H1 (cell line): ENCODE measurements around the gene TBC1D23. TPM values are rescaled to one million over a fixed set of nuclear protein-coding genes. Genes with fewer than 3 reads are reported as not detected.

ENCODE experiments used
- CTCF ChIA-PET: fragments of 300-600 bp; sonication (Branson Sonifier 250); formaldehyde crosslinking; loops from one replicate; lab custom pipeline; 2021; ENCODE audit not compliant: partially characterized antibody; lab: Charles Lee
- POLR2A ChIA-PET: fragments of 300-600 bp; sonication (Branson Sonifier 250); formaldehyde crosslinking; loops from one replicate; lab custom pipeline; 2021; ENCODE audit warnings: inconsistent platforms; ENCODE audit not compliant: partially characterized antibody; lab: Charles Lee
- DNase-seq, 2 experiments: peaks; one replicate each; pipeline versions ENCODE4 v3.0.0 to v3.0.0-alpha.2; 2010 to 2022; ENCODE audit warnings: low spot score in 2 of 2, low read depth in 1 of 2, mixed read lengths in 1 of 2
- FAIRE-seq: peaks from 2 replicates; lab custom pipeline; 2011; peaks lifted over from hg19 to GRCh38; lab: Jason Lieb, UNC
- H2AFZ ChIP-seq: 2 replicates; pipeline ENCODE4 v1.8.1; 2012; ENCODE audit warnings: low read length, inconsistent platforms
- H2AK5ac ChIP-seq: 2 replicates; pipeline ENCODE4 v1.6.1; 2013; ENCODE audit warnings: low read depth, low read length
- H2BK120ac ChIP-seq: replicated peaks from 2 replicates; pipeline ENCODE3; 2013; ENCODE audit warnings: low read depth, low read length, inconsistent platforms
- H2BK12ac ChIP-seq: 2 replicates; pipeline ENCODE4 v1.6.1; 2013; ENCODE audit warnings: low read depth, low read length
- H2BK15ac ChIP-seq: 2 replicates; pipeline ENCODE4 v1.6.1; 2013; ENCODE audit warnings: low read length
- H2BK20ac ChIP-seq: 2 replicates; pipeline ENCODE4 v1.6.1; 2013; ENCODE audit warnings: low read length
- H2BK5ac ChIP-seq: 2 replicates; pipeline ENCODE4 v1.6.1; 2013; ENCODE audit warnings: low read depth, low read length
- H3K14ac ChIP-seq: 2 replicates; pipeline ENCODE4 v1.6.1; 2013; ENCODE audit warnings: inconsistent platforms; ENCODE audit not compliant: insufficient read length
- H3K18ac ChIP-seq: 2 replicates; pipeline ENCODE4 v1.6.1; 2013; ENCODE audit warnings: low read length; ENCODE audit errors: extremely low read depth
- H3K23ac ChIP-seq: 2 replicates; pipeline ENCODE4 v1.6.1; 2013; ENCODE audit warnings: inconsistent platforms; ENCODE audit not compliant: insufficient read length
- H3K23me2 ChIP-seq: 2 replicates; pipeline ENCODE4 v1.6.1; 2013; ENCODE audit warnings: low read depth, low read length
- H3K27ac ChIP-seq: 2 replicates; pipeline ENCODE4 v1.6.1; 2011; ENCODE audit warnings: low read depth, low read length, inconsistent platforms
- H3K27me3 ChIP-seq, 4 experiments: replicated peaks in 1 of 4; 1 replicate in 1 of 4; 2 replicates in 3 of 4; pipeline versions ENCODE4 v1.6.1 to v1.8.1; 2011 to 2013; ENCODE audit warnings: low read length in 3 of 4, mild to moderate bottlenecking in 3 of 4, inconsistent platforms in 2 of 4, mixed read lengths in 2 of 4, moderate library complexity in 1 of 4; ENCODE audit not compliant: control insufficient read depth in 3 of 4, insufficient read depth in 3 of 4; ENCODE audit errors: extremely low read depth in 1 of 4
- H3K36me3 ChIP-seq, 4 experiments: 2 replicates each; pipeline versions ENCODE4 v1.6.1 to v1.8.1; 2011 to 2013; ENCODE audit warnings: mild to moderate bottlenecking in 4 of 4, low read length in 3 of 4, moderate library complexity in 2 of 4, control low read depth in 1 of 4, inconsistent platforms in 1 of 4; ENCODE audit not compliant: insufficient read depth in 4 of 4, control insufficient read depth in 2 of 4
- H3K4ac ChIP-seq: replicated peaks from 2 replicates; pipeline ENCODE3; 2013; ENCODE audit warnings: low read length, low read depth, mixed read lengths, inconsistent platforms; ENCODE audit not compliant: insufficient read length
- H3K4me1 ChIP-seq, 4 experiments: replicated peaks in 1 of 4; 1 replicate in 1 of 4; 2 replicates in 3 of 4; pipeline versions ENCODE4 v1.6.1 to v1.8.1; 2011 to 2013; ENCODE audit warnings: low read length in 3 of 4, inconsistent platforms in 2 of 4, mixed read lengths in 1 of 4; ENCODE audit not compliant: insufficient read depth in 4 of 4, control insufficient read depth in 3 of 4
- H3K4me2 ChIP-seq, 2 experiments: 2 replicates each; pipeline versions ENCODE4 v1.6.1 to v1.8.1; 2011 to 2013; ENCODE audit warnings: low read depth in 2 of 2, low read length in 2 of 2, control low read depth in 1 of 2, inconsistent platforms in 1 of 2, mild to moderate bottlenecking in 1 of 2; ENCODE audit not compliant: insufficient read depth in 1 of 2
- H3K4me3 ChIP-seq, 4 experiments: fragments of 200-600, 300-600 bp in 1 of 4; sonication (generic), shearing (Covaris generic), sonication (Bioruptor Twin) in 1 of 4; 2 replicates each; pipeline versions ENCODE4 v1.5.1 to v1.8.1; 2011 to 2016; ENCODE audit warnings: low read length in 4 of 4, low read depth in 3 of 4, control low read depth in 2 of 4, inconsistent platforms in 2 of 4, mild to moderate bottlenecking in 2 of 4, mixed read lengths in 1 of 4, moderate library complexity in 1 of 4; ENCODE audit not compliant: insufficient read depth in 2 of 4; ENCODE audit errors: extremely low read depth in 1 of 4
- H3K56ac ChIP-seq: replicated peaks from 2 replicates; pipeline ENCODE3; 2013; ENCODE audit warnings: low read depth, mild to moderate bottlenecking, mixed read lengths, low read length, inconsistent platforms; ENCODE audit not compliant: insufficient read length
- H3K79me1 ChIP-seq: 2 replicates; pipeline ENCODE4 v1.6.1; 2013; ENCODE audit warnings: low read depth, low read length, control low read depth
- H3K79me2 ChIP-seq, 2 experiments: 2 replicates each; pipeline versions ENCODE4 v1.6.1 to v1.8.1; 2012 to 2013; ENCODE audit warnings: low read length in 2 of 2, mild to moderate bottlenecking in 2 of 2, inconsistent platforms in 1 of 2; ENCODE audit not compliant: insufficient read depth in 2 of 2, control insufficient read depth in 1 of 2
- H3K9ac ChIP-seq, 4 experiments: replicated peaks in 1 of 4; 1 replicate in 1 of 4; 2 replicates in 3 of 4; pipeline versions ENCODE4 v1.6.1 to v1.8.1; 2011 to 2013; ENCODE audit warnings: low read depth in 3 of 4, low read length in 3 of 4, control low read depth in 2 of 4, mild to moderate bottlenecking in 2 of 4, moderate library complexity in 2 of 4, inconsistent platforms in 1 of 4; ENCODE audit errors: extremely low read depth in 1 of 4
- H3K9me3 ChIP-seq, 2 experiments: 2 replicates each; pipeline versions ENCODE4 v1.6.1 to v1.8.1; 2012 to 2013; ENCODE audit warnings: mild to moderate bottlenecking in 2 of 2, moderate library complexity in 2 of 2, control low read depth in 1 of 2, inconsistent platforms in 1 of 2, low read depth in 1 of 2, low read length in 1 of 2, mixed read lengths in 1 of 2; ENCODE audit not compliant: insufficient read depth in 2 of 2
- H4K20me1 ChIP-seq, 2 experiments: replicated peaks in 1 of 2; 2 replicates each; pipeline versions ENCODE3 to v1.8.1; 2011 to 2013; ENCODE audit warnings: inconsistent platforms in 2 of 2, low read length in 2 of 2, mild to moderate bottlenecking in 1 of 2; ENCODE audit not compliant: insufficient read depth in 2 of 2, control insufficient read depth in 1 of 2
- H4K5ac ChIP-seq: 2 replicates; pipeline ENCODE4 v1.6.1; 2013; ENCODE audit warnings: low read length, low read depth, mixed read lengths, inconsistent platforms; ENCODE audit not compliant: insufficient read length
- H4K8ac ChIP-seq: 2 replicates; pipeline ENCODE4 v1.8.0; 2013; ENCODE audit warnings: mild to moderate bottlenecking, moderate library complexity, low read length, inconsistent platforms; ENCODE audit not compliant: insufficient read depth; ENCODE audit errors: extremely low read depth
- H4K91ac ChIP-seq: replicated peaks from 2 replicates; pipeline ENCODE3; 2013; ENCODE audit warnings: low read length, mixed read lengths, inconsistent platforms; ENCODE audit not compliant: insufficient read length
- CEBPB ChIP-seq: IDR thresholded peaks from 2 replicates; pipeline ENCODE4 v1.6.1; 2012; ENCODE audit warnings: low read depth, low read length
- CTBP2 ChIP-seq: IDR thresholded peaks from 2 replicates; pipeline ENCODE4 v1.7.0; 2011; ENCODE audit warnings: borderline replicate concordance, mild to moderate bottlenecking, moderate library complexity, mixed read lengths, low read length; ENCODE audit not compliant: insufficient read depth, insufficient read length
- GTF2F1 ChIP-seq: IDR thresholded peaks from 2 replicates; pipeline ENCODE4 v1.6.1; 2012; ENCODE audit warnings: low read depth, low read length, improper control_type of control experiment, borderline replicate concordance
- HDAC6 ChIP-seq: IDR thresholded peaks from one replicate; pipeline ENCODE4 v1.7.1; 2012; ENCODE audit warnings: low read depth, mild to moderate bottlenecking, inconsistent platforms, low read length, moderate library complexity
- RNF2 ChIP-seq: fragments of 200-900, 300-1000 bp; sonication (generic); IDR thresholded peaks from 2 replicates; pipeline ENCODE4 v1.7.1; 2016; ENCODE audit warnings: borderline replicate concordance, low read depth, mild to moderate bottlenecking, antibody characterized with exemption, low read length; ENCODE audit not compliant: poor library complexity, severe bottlenecking; ENCODE audit errors: missing control alignments
- SIRT6 ChIP-seq: IDR thresholded peaks from one replicate; pipeline ENCODE4 v1.7.1; 2012; ENCODE audit warnings: low read length, inconsistent platforms
- SP1 ChIP-seq: IDR thresholded peaks from 2 replicates; pipeline ENCODE4 v1.6.1; 2011; ENCODE audit warnings: low read depth, low read length
- YY1 ChIP-seq: IDR thresholded peaks from 2 replicates; pipeline ENCODE4 v1.6.1; 2011; ENCODE audit warnings: low read depth, mild to moderate bottlenecking, low read length
- WGBS, 2 experiments: shearing (Covaris generic) in 1 of 2; methylation state at CpG; one replicate each; pipeline versions ENCODE4 v1.1.6 to v1.1.7; 2013 to 2015; ENCODE audit warnings: low lambda C conversion rate in 2 of 2, mixed read lengths in 2 of 2, inconsistent platforms in 1 of 2, low coverage in 1 of 2, missing lambda C conversion rate in 1 of 2; ENCODE audit not compliant: insufficient replicate concordance in 2 of 2, insufficient coverage in 1 of 2, insufficient read length in 1 of 2; ENCODE audit errors: extremely low coverage in 1 of 2, missing lambda C conversion rate in 1 of 2; 5-methylcytosine and 5-hydroxymethylcytosine counted together
- polyA plus RNA-seq, 7 experiments: library from polyadenylated mRNA; depleted of rRNA in 3 of 7; stranded (reverse) in 5 of 7; unstranded in 2 of 7; fragments of >200 nt in 5 of 7; fragments of 200-250 nt in 2 of 7; gene quantifications; 1 replicate in 5 of 7; 2 replicates in 1 of 7; 4 replicates in 1 of 7; pipeline versions ENCODE4 v1.2.1 to v1.2.3, GENCODE V29; 2011 to 2013; ENCODE audit warnings: missing spikeins in 2 of 7, mixed read lengths in 2 of 7
- total RNA-seq: library from RNA; stranded (reverse); fragmentation: NEBNext Ultra II Directional; extraction: Animal tissue kit (Norgen Biotek cat#: 25700); gene quantifications from 2 replicates; pipeline ENCODE4 v1.2.1, GENCODE V29; 2021
- TF ChIP-seq, protein P1 (sequence below): IDR thresholded peaks from 2 replicates; pipeline ENCODE4 v1.6.1; 2011; ENCODE audit warnings: low read length, improper control_type of control experiment

TBC1D23 gene
- total and polyA plus RNA-seq, 2 of the 8 experiments (the other 6 are each of a cell fraction or from before 2014, with no cell fraction given): 6.4 to 29.3 TPM

DNA sequence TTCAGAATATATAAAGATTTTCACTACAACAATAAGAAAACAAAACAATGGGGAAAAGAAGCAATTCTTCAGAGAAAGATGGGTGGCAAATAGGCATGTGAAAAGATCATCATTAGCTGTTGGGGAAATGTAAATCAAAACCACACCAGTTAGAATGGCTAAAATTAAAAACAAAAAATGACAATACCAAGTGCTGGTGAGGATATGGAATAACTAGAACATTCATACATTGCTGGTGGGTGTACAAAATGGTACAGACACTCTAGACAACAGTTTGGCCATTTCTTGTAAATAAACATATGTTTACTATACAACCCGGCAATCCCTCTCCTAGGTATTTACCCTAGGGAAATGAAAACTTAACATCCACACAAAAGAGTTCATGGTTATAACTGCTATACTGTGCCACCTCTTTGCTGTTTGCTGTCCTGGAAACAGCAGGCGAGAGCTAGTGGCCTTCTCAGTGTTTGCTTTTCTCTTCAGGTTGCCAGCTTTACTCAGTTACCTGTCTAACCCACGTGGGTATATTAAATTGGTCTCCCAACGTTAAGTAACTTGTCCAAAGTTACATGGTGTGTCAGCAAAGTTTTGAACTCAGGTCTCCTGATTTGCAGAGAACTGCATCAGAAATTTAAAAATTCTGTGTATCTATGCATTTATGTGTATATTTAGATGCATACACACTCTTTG lies 69.2 kb downstream of the TBC1D23 start:
- no peak overlapping the region for H3K4me3 ChIP-seq
- CTCF ChIA-PET: interaction anchor here (0.6 to 2.6 kb wide), 2 partner anchors 9 to 84 kb away, joined by 3 to 9 read pairs; no protein-coding TSS in a partner anchor
- TF ChIP-seq GTF2F1 (no peak), YY1 (no peak), CEBPB (no peak), CTBP2 (no peak), RNF2 (no peak), SP1 (no peak), HDAC6 (no peak), SIRT6 (no peak)
- TF ChIP-seq, protein P1, sequence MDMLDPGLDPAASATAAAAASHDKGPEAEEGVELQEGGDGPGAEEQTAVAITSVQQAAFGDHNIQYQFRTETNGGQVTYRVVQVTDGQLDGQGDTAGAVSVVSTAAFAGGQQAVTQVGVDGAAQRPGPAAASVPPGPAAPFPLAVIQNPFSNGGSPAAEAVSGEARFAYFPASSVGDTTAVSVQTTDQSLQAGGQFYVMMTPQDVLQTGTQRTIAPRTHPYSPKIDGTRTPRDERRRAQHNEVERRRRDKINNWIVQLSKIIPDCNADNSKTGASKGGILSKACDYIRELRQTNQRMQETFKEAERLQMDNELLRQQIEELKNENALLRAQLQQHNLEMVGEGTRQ: no peak

More for the DNA sequence above, 69.2 kb downstream of the TBC1D23 start:
- Histone ChIP-seq H3K56ac (no peak overlapping the region), H3K27ac (no peak overlapping the region), H2AFZ (no peak overlapping the region), H4K20me1 (no peaks in the 10 kb centered on the region), H3K9ac (no peak overlapping the region), H3K79me2 (no peaks in the 10 kb centered on the region), H4K5ac (no peak overlapping the region), H3K4me1 (peaks cover 0 to 3% (median under 1%) of the 10 kb centered on the region in 4 experiments; a peak in 2 of 7 replicates), H3K36me3 (no peaks in the 10 kb centered on the region; a peak in 1 of 8 replicates), H3K23me2 (peaks cover 4% of the 10 kb centered on the region; the same call in 1 of the 2 replicates), H2BK20ac (no peak overlapping the region), H4K91ac (no peak overlapping the region), H3K27me3 (no peaks in the 10 kb centered on the region; a peak in 1 of 7 replicates), H3K4me2 (no peak overlapping the region), H2AK5ac (no peak overlapping the region), H4K8ac (no peak overlapping the region), H3K9me3 (no peaks in the 10 kb centered on the region; a peak in 1 of 4 replicates), H3K14ac (no peak overlapping the region), H3K79me1 (no peaks in the 10 kb centered on the region), H2BK15ac (no peak overlapping the region), H3K4ac (no peak overlapping the region), H2BK120ac (no peak overlapping the region), H3K23ac (no peak overlapping the region), H2BK5ac (no peak overlapping the region), H3K18ac (no peak overlapping the region), H2BK12ac (no peak overlapping the region)
- 79% methylated on average over 4 of the region's 4 CpGs; no CpG with 5 or more reads in 1 of the 2 experiments for WGBS, 2 experiments
- DNase-seq (no peak), FAIRE-seq (no peak)
- POLR2A ChIA-PET: interaction anchor here (1.0 kb wide), 1 partner anchor 8 kb away, joined by 3 read pairs; no protein-coding TSS in a partner anchor
